Heart left ventricle (tissue), 16 donors: Measurements from ENCODE around the gene DNAJC3. TPM values are rescaled to one million over a fixed set of nuclear protein-coding genes. Genes with fewer than 3 reads are reported as not detected.

Experiments
- ATAC-seq, 4 donors: fragments of 200-7000 bp; cut with Tn5 transposase; one replicate each; pipeline ENCODE4 v1.9.1; 2020 to 2022; ENCODE audit warnings: moderate library complexity in 4 of 4, mild to moderate bottlenecking in 3 of 4, moderate number of reproducible peaks in 1 of 4
- DNase-seq, 5 donors: peaks; one replicate each; pipeline ENCODE4 v3.0.0-alpha.2; 2020
- H3K27ac ChIP-seq, 12 donors: fragments of 200-600 bp; sonication (generic) in 4 of 12; one replicate each; pipeline versions ENCODE4 v1.5.0 to v1.8.0; 2016 to 2022; ENCODE audit warnings: mild to moderate bottlenecking in 2 of 12
- H3K27me3 ChIP-seq, 9 donors: fragments of 200-600 bp; sonication (generic) in 2 of 9; one replicate each; pipeline versions ENCODE4 v1.5.1 to v1.8.0; 2016 to 2022; ENCODE audit warnings: mild to moderate bottlenecking in 3 of 9
- H3K36me3 ChIP-seq, 9 donors: fragments of 200-600 bp; sonication (generic) in 2 of 9; one replicate each; pipeline versions ENCODE4 v1.5.0 to v1.8.0; 2018 to 2022; ENCODE audit warnings: mild to moderate bottlenecking in 2 of 9
- H3K4me1 ChIP-seq, 12 donors: fragments of 200-600 bp; sonication (generic) in 4 of 12; one replicate each; pipeline versions ENCODE4 v1.5.0 to v1.8.0; 2016 to 2022; ENCODE audit warnings: mild to moderate bottlenecking in 3 of 12
- H3K4me3 ChIP-seq, 12 donors: fragments of 200-600 bp; sonication (generic) in 4 of 12; one replicate each; pipeline versions ENCODE4 v1.5.0 to v1.8.0; 2017 to 2022; ENCODE audit warnings: mild to moderate bottlenecking in 9 of 12, moderate library complexity in 4 of 12
- H3K9me3 ChIP-seq, 12 donors: fragments of 200-600 bp; sonication (generic) in 4 of 12; one replicate each; pipeline versions ENCODE4 v1.5.0 to v1.8.0; 2016 to 2022; ENCODE audit warnings: mild to moderate bottlenecking in 1 of 12
- POLR2A ChIP-seq, 2 donors: fragments of 450-650 bp; IDR thresholded peaks; one replicate each; pipeline ENCODE4 v1.6.1; 2017; ENCODE audit warnings: antibody characterized with exemption in 2 of 2, mild to moderate bottlenecking in 2 of 2, moderate library complexity in 2 of 2
- WGBS, 4 donors: extraction: QIAGEN DNeasy Blood & Tissue Kit in 2 of 4; methylation state at CpG; one replicate each; pipeline versions ENCODE4 v1.1.5 to v1.1.7; 2013 to 2018; 5-methylcytosine and 5-hydroxymethylcytosine counted together
- intact Hi-C, 10 donors: fragments of 100-400 bp; cut with DNase I; formaldehyde crosslinking; loops; one replicate each; pipeline versions ENCODE4 v1.11.1 to v1.14.2; 2022
- polyA plus RNA-seq, 2 donors: library from polyadenylated mRNA; stranded (reverse); fragments of 200-250 nt; gene quantifications; one replicate each; pipeline ENCODE4 v1.2.3, GENCODE V29; 2013
- total RNA-seq, 9 donors: library from RNA; depleted of rRNA in 2 of 9; stranded (reverse); fragments of >200 nt in 2 of 9; fragmentation: NEBNext Ultra II Directional in 3 of 9; extraction: Animal tissue kit (Norgen Biotek cat#: 25700) in 3 of 9; gene quantifications; one replicate each; pipeline versions ENCODE4 v1.1.0 to v1.2.4, GENCODE V29; 2016 to 2023
- TF ChIP-seq, protein P1 (sequence below), 12 donors: fragments of 200-600 bp; sonication (generic) in 4 of 12; IDR thresholded peaks; one replicate each; pipeline versions ENCODE4 v1.5.0 to v1.8.0; 2018 to 2022; ENCODE audit warnings: antibody characterized with exemption in 12 of 12, mild to moderate bottlenecking in 5 of 12
- donor health status: ischemic (EF 13 %, LVEDD 7.1; RV severe dilation, severe dysfunction).
- donor health status: healthy with polysubstance abuse.
- donor health status: DM: no; HTN: yes; CAD: no.
- donor health status: DM: no; HTN: no; CAD: no.
- donor health status: ischemic (EF 25% LVEDD 6.9; RV normal size, moderate dysfunction).
- donor health status: ischemic (EF 25% LVEDD 5.7; RV mildly dilated, moderate dysfunction).
- donor health status: healthy.
- donor health status: DM: yes; HTN: yes; CAD: no.
- donor health status: ischemic (EF 35%, LVEDD 5.7; RV mildly dilated, moderate dysfunction).
- donor health status: nonischemic (EF 11% LVEDD 7.7; RV severe dilation, severe dysfunction).
- donor health status: DM: yes; HTN: yes; CAD: no.
- donor health status: PGD.
- donor health status: ischemic (EF 29% LVEDD 5.4; RV normal size, mild dysfunction).
- donor health status: nonischemic (EF 23%, LVEDD 6.1; RV moderate dilation, normal function).

The DNAJC3 gene
- total and polyA plus RNA-seq, 11 donors = 8.7 to 43.9 (median 33.7) TPM

DNA sequence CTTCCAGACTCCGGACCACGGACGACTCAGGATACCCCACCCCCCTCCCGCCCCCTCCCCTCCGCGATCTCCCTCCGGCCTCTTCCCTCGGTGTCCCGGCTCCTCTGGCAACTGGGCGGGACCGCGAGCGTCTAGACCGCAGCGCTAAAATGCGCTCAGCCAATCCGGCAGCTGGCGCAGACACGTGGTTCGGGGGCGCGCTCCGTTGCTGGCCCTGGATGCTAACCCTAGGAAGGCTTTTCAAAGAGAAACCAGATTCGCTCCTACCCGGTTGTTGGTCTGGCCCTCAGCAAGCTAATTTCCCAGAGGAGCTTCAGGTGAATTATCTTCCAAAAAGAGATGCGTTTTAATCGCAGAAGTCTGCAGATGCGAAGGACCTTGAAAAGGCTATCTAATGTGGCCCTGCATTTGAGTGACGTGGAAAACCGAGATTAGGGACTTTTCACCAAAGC is 32.3 kb upstream of the DNAJC3 start, which contains the start of gene DZIP1:
DZIP1 (minus strand) TSS at position 106 of the 452 bp plus-strand sequence. CDS start 2,677 bp downstream, outside the sequence.
- Histone ChIP-seq H3K36me3 (no peaks in the 10 kb centered on the region), H3K4me3 (peak within 1 kb of the TSS; percentile 55 to 89 (median 66)), H3K27ac (peak within 1 kb of the TSS in 11 of 12 donors; percentile 42 to 85 (median 64)), H3K9me3 (no peaks in the 10 kb centered on the region), H3K4me1 (peaks cover 0 to 31% (median 14%) of the 10 kb centered on the region in 12 donors), H3K27me3 (peaks cover 0 to 54% (median 13%) of the 10 kb centered on the region in 9 donors)
- 1 to 5% (median 2%) methylated on average over 15 to 30 of the region's 30 CpGs for WGBS, 4 donors
- ATAC-seq (peak; percentile 90 to 95 (median 92)), DNase-seq (peak; percentile 81 to 88 (median 84))
- intact Hi-C loops = no loop called here
- TF ChIP-seq, protein P1, sequence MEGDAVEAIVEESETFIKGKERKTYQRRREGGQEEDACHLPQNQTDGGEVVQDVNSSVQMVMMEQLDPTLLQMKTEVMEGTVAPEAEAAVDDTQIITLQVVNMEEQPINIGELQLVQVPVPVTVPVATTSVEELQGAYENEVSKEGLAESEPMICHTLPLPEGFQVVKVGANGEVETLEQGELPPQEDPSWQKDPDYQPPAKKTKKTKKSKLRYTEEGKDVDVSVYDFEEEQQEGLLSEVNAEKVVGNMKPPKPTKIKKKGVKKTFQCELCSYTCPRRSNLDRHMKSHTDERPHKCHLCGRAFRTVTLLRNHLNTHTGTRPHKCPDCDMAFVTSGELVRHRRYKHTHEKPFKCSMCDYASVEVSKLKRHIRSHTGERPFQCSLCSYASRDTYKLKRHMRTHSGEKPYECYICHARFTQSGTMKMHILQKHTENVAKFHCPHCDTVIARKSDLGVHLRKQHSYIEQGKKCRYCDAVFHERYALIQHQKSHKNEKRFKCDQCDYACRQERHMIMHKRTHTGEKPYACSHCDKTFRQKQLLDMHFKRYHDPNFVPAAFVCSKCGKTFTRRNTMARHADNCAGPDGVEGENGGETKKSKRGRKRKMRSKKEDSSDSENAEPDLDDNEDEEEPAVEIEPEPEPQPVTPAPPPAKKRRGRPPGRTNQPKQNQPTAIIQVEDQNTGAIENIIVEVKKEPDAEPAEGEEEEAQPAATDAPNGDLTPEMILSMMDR (IDR thresholded peaks at IDR 0.05) = no peak
- TF ChIP-seq POLR2A (IDR thresholded peaks at IDR 0.05) = peak in 1 of 2 donors; percentile 17

DNA sequence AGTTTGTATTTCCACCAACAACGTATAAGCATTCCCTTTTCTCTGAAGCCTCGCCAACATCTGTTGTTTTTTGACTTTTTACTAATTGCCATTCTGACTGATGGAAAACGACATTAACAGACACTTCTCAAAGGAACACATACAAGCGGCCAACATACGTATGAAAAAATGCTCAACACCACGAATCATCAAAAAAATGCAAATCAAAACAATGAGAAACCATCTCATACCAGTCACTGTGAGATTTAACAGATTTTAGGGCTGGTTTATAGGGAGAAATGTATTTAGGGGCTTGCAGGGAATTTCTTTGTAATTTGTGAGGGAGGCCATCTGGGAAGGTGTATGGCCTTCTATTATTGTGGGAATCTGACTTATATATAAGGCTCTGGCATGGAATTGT is 29.6 kb upstream of the DNAJC3 start:
- no peaks in the 10 kb centered on the region for H3K9me3 ChIP-seq
- WGBS, 4 donors = 69 to 83% (median 75%) methylated on average over 6 of the region's 6 CpGs
- DNase-seq (no peak), ATAC-seq (no peak)
- H3K27ac ChIP-seq = no peak overlapping the region
- intact Hi-C loops = no loop called here
- peaks cover 0 to 20% (median 11%) of the 10 kb centered on the region in 12 donors for H3K4me1 ChIP-seq
- no peak overlapping the region for H3K4me3 ChIP-seq
- TF ChIP-seq, protein P1 (IDR thresholded peaks at IDR 0.05) = no peak
- TF ChIP-seq POLR2A (IDR thresholded peaks at IDR 0.05) = no peak
- H3K27me3 ChIP-seq = peaks cover 0 to 30% (median 3%) of the 10 kb centered on the region in 9 donors
- H3K36me3 ChIP-seq = no peaks in the 10 kb centered on the region

DNA sequence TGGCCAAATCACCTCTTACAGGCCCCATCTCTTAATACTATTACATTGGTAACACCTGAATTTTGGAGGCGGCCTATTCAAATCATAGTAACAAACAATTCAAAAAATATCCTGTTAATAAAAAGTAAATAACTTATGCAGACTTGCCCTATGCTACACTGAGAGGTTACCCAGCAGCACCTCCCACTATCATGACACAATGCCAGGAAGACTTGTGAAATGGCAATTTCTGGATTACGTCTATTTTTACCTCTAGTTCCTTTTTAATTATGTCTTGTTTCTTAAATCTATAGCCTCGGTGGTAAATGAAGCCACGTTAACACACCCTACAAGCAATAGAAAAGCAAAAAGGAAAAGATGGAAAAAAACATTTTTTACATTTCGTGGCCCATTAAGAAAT is 26.2 kb upstream of the DNAJC3 start:
- DNase-seq (no peak), ATAC-seq (no peak)
- no peak for TF ChIP-seq POLR2A (IDR thresholded peaks at IDR 0.05)
- Histone ChIP-seq H3K4me3 (no peak overlapping the region), H3K4me1 (no peaks in the 10 kb centered on the region), H3K9me3 (no peaks in the 10 kb centered on the region), H3K36me3 (no peaks in the 10 kb centered on the region), H3K27me3 (peaks cover 0 to 8% (median 0%) of the 10 kb centered on the region in 9 donors), H3K27ac (no peak overlapping the region)
- intact Hi-C loops = loop anchor here in 2 of 10 donors (10.0 kb wide), 2 partner anchors 116 to 146 kb away; no protein-coding TSS in a partner anchor
- 63 to 77% (median 72%) methylated on average over 5 of the region's 5 CpGs for WGBS, 4 donors

DNA sequence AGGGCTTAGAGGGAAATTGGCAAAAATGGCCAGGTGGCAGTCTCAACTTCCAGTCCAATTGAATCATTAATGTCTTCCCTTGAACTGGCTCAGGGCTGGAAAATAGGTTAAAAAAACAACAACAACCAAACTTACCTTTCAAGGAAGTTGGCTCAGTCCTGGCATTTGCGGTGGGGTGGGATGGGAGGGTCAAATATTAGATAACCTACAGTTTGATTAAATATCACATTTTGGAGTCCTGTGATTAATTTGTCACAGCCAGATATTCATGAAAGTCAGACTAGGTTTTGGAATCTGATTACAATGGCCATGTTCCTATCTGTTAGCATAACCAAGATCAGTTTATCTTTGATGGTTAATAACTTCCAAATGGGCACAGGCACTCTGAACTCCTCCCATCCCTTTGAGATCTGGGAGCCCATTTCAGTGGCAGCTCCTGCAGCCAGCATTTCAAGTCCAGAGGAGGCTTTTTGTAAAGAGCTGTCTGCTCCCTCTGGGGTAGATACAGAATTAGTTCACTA is 24.6 kb upstream of the DNAJC3 start:
- Histone ChIP-seq H3K27ac (no peak overlapping the region), H3K36me3 (no peaks in the 10 kb centered on the region), H3K4me1 (no peaks in the 10 kb centered on the region), H3K9me3 (no peaks in the 10 kb centered on the region), H3K27me3 (peaks cover 0 to 8% (median 0%) of the 10 kb centered on the region in 9 donors), H3K4me3 (no peak overlapping the region)
- DNase-seq (no peak), ATAC-seq (no peak)
- 42 to 73% (median 65%) methylated on average over 1 of the region's 1 CpG for WGBS, 4 donors
- TF ChIP-seq, protein P1 (IDR thresholded peaks at IDR 0.05) = no peak
- no peak for TF ChIP-seq POLR2A (IDR thresholded peaks at IDR 0.05)
- intact Hi-C loops = loop anchor here in 2 of 10 donors (10.0 kb wide), 2 partner anchors 118 to 148 kb away; no protein-coding TSS in a partner anchor
